Measurements from ENCODE around the gene TBC1D9.
"Not testable (repeated sequence)": the region's sequence is repeated elsewhere in the genome, so short reads cannot be mapped to it uniquely, and the experiment has no call there.

Gene TBC1D9

GRCh38 chr4:140752291-140753068 is 3.7 kb downstream of the TBC1D9 start:
- DNase-seq = no peak

- DNase-seq = no peak
These were observed 5.7 kb downstream of the TBC1D9 start for GRCh38 chr4:140750470-140750869.

- no peak for DNase-seq
These were observed 8.0 kb downstream of the TBC1D9 start for GRCh38 chr4:140748171-140748570.

GRCh38 chr4:140746546-140746945 is 9.6 kb downstream of the TBC1D9 start:
- DNase-seq = not testable (repeated sequence)

- DNase-seq = no peak
These were observed 11.8 kb downstream of the TBC1D9 start for GRCh38 chr4:140744421-140744820.

GRCh38 chr4:140743194-140743931 is 12.8 kb downstream of the TBC1D9 start:
- no peak for DNase-seq

- DNase-seq = no peak
These were observed 13.4 kb downstream of the TBC1D9 start for GRCh38 chr4:140742838-140743193.

- DNase-seq = no peak
These were observed 15.1 kb downstream of the TBC1D9 start for GRCh38 chr4:140740906-140741670.

GRCh38 chr4:140740422-140740821 is 15.8 kb downstream of the TBC1D9 start:
- DNase-seq = no peak

- no peak for DNase-seq
These were observed 16.2 kb downstream of the TBC1D9 start for GRCh38 chr4:140739971-140740370.

GRCh38 chr4:140738139-140738538 is 18.0 kb downstream of the TBC1D9 start:
- no peak for DNase-seq

- DNase-seq = no peak
These were observed 19.4 kb downstream of the TBC1D9 start for GRCh38 chr4:140736669-140737343.

- no peak for DNase-seq
These were observed 20.3 kb downstream of the TBC1D9 start for GRCh38 chr4:140735779-140736391.

GRCh38 chr4:140735317-140735716 is 20.9 kb downstream of the TBC1D9 start:
- no peak for DNase-seq

GRCh38 chr4:140732780-140733179 is 23.4 kb downstream of the TBC1D9 start:
- no peak for DNase-seq

- no peak for DNase-seq
These were observed 26.7 kb downstream of the TBC1D9 start for GRCh38 chr4:140729344-140730049.

GRCh38 chr4:140726776-140727500 is 29.2 kb downstream of the TBC1D9 start:
- no peak for DNase-seq

- DNase-seq = no peak
These were observed 30.6 kb downstream of the TBC1D9 start for GRCh38 chr4:140725556-140725955.

- no peak for DNase-seq
These were observed 31.4 kb downstream of the TBC1D9 start for GRCh38 chr4:140724760-140725159.

- DNase-seq = no peak
These were observed 35.5 kb downstream of the TBC1D9 start for GRCh38 chr4:140720387-140721304.

Data from Kasumi-1 (cell line).